ENCODE data around the gene FOXP1. TPM values are rescaled to one million over a fixed set of nuclear protein-coding genes. Genes with fewer than 3 reads are reported as not detected.
"Not testable (repeated sequence)": the region's sequence is repeated elsewhere in the genome, so short reads cannot be mapped to it uniquely, and the experiment has no call there.

The FOXP1 gene
- total RNA-seq, 2 donors from 2014 or later = 109 to 112 TPM

GRCh38 chr3:70981231-70981880, 602.2 kb downstream of the FOXP1 start:
- intact Hi-C loops (cut with DNase I) = no loop called here

GRCh38 chr3:70980646-70981170, 602.8 kb downstream of the FOXP1 start:
- no peak for DNase-seq (ENCODE audit: low spot score)
- intact Hi-C loops (cut with DNase I) = no loop called here

More at GRCh38 chr3:70981231-70981880, 602.2 kb downstream of the FOXP1 start:
- DNase-seq (ENCODE audit: low spot score) = no peak

GRCh38 chr3:70979983-70980645, 603.4 kb downstream of the FOXP1 start:
- DNase-seq (ENCODE audit: low spot score) = no peak
- intact Hi-C loops (cut with DNase I) = no loop called here

GRCh38 chr3:70977712-70978111, 605.8 kb downstream of the FOXP1 start:
- DNase-seq (ENCODE audit: low spot score) = no peak
- intact Hi-C loops (cut with DNase I) = no loop called here

- DNase-seq (ENCODE audit: low spot score); intact Hi-C loops (cut with DNase I): not testable (repeated sequence)
Observed at GRCh38 chr3:70975981-70976380, 607.5 kb downstream of the FOXP1 start.

GRCh38 chr3:70974747-70975146, 608.8 kb downstream of the FOXP1 start:
- DNase-seq (ENCODE audit: low spot score) = no peak
- intact Hi-C loops (cut with DNase I) = loop anchor here in 1 of 2 donors (5.0 kb wide), 1 partner anchor 1542 kb away; no protein-coding TSS in a partner anchor

GRCh38 chr3:70973558-70973957, 610.0 kb downstream of the FOXP1 start:
- DNase-seq (ENCODE audit: low spot score) = no peak
- intact Hi-C loops (cut with DNase I) = loop anchor here in 1 of 2 donors (5.0 kb wide), 1 partner anchor 1541 kb away; no protein-coding TSS in a partner anchor

GRCh38 chr3:70972855-70973254, 610.7 kb downstream of the FOXP1 start:
- intact Hi-C loops (cut with DNase I) = loop anchor here in 1 of 2 donors (5.0 kb wide), 1 partner anchor 1541 kb away; no protein-coding TSS in a partner anchor
- DNase-seq (ENCODE audit: low spot score) = no peak

GRCh38 chr3:70970952-70971351, 612.6 kb downstream of the FOXP1 start:
- no peak for DNase-seq (ENCODE audit: low spot score)
- intact Hi-C loops (cut with DNase I) = loop anchor here in 1 of 2 donors (5.0 kb wide), 1 partner anchor 1539 kb away; no protein-coding TSS in a partner anchor

- intact Hi-C loops (cut with DNase I) = loop anchor here in 1 of 2 donors (5.0 kb wide), 1 partner anchor 1538 kb away; no protein-coding TSS in a partner anchor
- no peak for DNase-seq (ENCODE audit: low spot score)
Observed at GRCh38 chr3:70970171-70970570, 613.4 kb downstream of the FOXP1 start.

- intact Hi-C loops (cut with DNase I) = no loop called here
- no peak for DNase-seq (ENCODE audit: low spot score)
Observed at GRCh38 chr3:70963431-70964275, 619.9 kb downstream of the FOXP1 start.

- DNase-seq (ENCODE audit: low spot score) = no peak
- intact Hi-C loops (cut with DNase I) = no loop called here
Observed at GRCh38 chr3:70959506-70960291, 623.8 kb downstream of the FOXP1 start.

GRCh38 chr3:70952033-70952747, 631.3 kb downstream of the FOXP1 start:
- intact Hi-C loops (cut with DNase I) = no loop called here
- no peak for DNase-seq (ENCODE audit: low spot score)

- DNase-seq (ENCODE audit: low spot score) = no peak
- intact Hi-C loops (cut with DNase I) = no loop called here
Observed at GRCh38 chr3:70951316-70951715, 632.2 kb downstream of the FOXP1 start.

GRCh38 chr3:70947579-70947978, 635.9 kb downstream of the FOXP1 start:
- DNase-seq (ENCODE audit: low spot score) = no peak
- intact Hi-C loops (cut with DNase I) = no loop called here

GRCh38 chr3:70943886-70944285, 639.6 kb downstream of the FOXP1 start:
- intact Hi-C loops (cut with DNase I) = no loop called here
- no peak for DNase-seq (ENCODE audit: low spot score)

- no peak for DNase-seq (ENCODE audit: low spot score)
- intact Hi-C loops (cut with DNase I) = no loop called here
Observed at GRCh38 chr3:70933105-70933810, 650.3 kb downstream of the FOXP1 start.

GRCh38 chr3:70930066-70930465, 653.5 kb downstream of the FOXP1 start:
- no peak for DNase-seq (ENCODE audit: low spot score)
- intact Hi-C loops (cut with DNase I) = no loop called here
